ENCODE data around the gene AK5. TPM values are rescaled to one million over a fixed set of nuclear protein-coding genes. Genes with fewer than 3 reads are reported as not detected.
A peak's percentile ranks its signal among the peaks of the same experiment; 100 is the strongest.
"Not testable (repeated sequence)": the region's sequence is repeated elsewhere in the genome, so short reads cannot be mapped to it uniquely, and the experiment has no call there.

The AK5 gene
- total RNA-seq, 1 donor from 2014 or later: not detected

DNA sequence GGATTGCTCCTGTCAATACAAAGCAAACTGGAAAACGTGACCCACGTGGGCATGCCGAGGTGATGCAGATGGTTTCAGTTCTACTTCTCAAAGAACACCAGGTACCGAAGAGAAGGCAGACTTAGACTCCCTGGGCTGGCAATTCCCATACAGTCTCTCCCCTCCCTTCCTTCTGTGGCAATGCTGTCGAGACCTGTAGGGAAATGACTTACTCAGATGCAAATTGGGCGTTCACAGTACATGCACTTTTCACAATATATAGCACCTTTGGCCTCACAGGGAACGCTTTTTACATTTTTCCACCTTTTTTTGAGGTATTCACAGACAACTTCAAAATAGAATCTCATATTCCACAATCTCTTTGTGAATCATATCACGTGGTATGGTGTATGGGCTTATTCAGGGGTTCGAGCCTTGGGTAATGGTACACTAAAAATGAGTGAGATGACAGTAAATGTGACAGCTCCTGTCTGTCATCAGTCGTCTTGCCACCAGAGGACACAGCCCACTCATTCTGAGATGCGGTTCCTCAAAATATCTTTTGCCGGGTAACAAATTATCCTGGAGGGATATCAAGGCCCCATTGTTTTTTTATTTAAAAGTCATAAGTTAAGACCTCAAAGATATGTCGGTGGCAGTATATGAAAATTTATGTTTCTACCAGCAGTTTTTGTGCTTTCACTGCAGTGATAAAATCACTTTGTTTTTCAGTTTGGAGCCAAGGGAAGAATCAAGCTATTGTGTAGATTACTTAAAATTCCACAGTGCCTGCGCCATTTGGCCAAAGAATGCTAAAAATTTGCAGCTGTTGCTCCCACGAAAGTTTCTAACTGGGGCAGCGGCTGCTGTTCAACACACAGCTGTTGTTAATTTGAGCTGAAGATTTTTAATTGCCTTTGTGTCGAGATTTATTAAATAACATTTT lies 232.3 kb downstream of the AK5 start:
- H3K27ac Mint-ChIP-seq (ENCODE audit: unreplicated experiment): peak overlapping the region; percentile 26
- no peaks in the 10 kb centered on the region for H3K4me1 Mint-ChIP-seq (ENCODE audit: unreplicated experiment)
- no peaks in the 10 kb centered on the region for H3K27me3 Mint-ChIP-seq (ENCODE audit: unreplicated experiment)
- TF ChIP-seq, protein P1, sequence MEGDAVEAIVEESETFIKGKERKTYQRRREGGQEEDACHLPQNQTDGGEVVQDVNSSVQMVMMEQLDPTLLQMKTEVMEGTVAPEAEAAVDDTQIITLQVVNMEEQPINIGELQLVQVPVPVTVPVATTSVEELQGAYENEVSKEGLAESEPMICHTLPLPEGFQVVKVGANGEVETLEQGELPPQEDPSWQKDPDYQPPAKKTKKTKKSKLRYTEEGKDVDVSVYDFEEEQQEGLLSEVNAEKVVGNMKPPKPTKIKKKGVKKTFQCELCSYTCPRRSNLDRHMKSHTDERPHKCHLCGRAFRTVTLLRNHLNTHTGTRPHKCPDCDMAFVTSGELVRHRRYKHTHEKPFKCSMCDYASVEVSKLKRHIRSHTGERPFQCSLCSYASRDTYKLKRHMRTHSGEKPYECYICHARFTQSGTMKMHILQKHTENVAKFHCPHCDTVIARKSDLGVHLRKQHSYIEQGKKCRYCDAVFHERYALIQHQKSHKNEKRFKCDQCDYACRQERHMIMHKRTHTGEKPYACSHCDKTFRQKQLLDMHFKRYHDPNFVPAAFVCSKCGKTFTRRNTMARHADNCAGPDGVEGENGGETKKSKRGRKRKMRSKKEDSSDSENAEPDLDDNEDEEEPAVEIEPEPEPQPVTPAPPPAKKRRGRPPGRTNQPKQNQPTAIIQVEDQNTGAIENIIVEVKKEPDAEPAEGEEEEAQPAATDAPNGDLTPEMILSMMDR (IDR thresholded peaks at IDR 0.05; ENCODE audit: unreplicated experiment): no peak
- no peaks in the 10 kb centered on the region for H3K9me3 Mint-ChIP-seq (ENCODE audit: unreplicated experiment)
- H3K36me3 Mint-ChIP-seq (ENCODE audit: low read depth, unreplicated experiment): no peaks in the 10 kb centered on the region
- no peak overlapping the region for H3K4me3 Mint-ChIP-seq (ENCODE audit: unreplicated experiment)
- no peak for DNase-seq (ENCODE audit: low spot score)

DNA sequence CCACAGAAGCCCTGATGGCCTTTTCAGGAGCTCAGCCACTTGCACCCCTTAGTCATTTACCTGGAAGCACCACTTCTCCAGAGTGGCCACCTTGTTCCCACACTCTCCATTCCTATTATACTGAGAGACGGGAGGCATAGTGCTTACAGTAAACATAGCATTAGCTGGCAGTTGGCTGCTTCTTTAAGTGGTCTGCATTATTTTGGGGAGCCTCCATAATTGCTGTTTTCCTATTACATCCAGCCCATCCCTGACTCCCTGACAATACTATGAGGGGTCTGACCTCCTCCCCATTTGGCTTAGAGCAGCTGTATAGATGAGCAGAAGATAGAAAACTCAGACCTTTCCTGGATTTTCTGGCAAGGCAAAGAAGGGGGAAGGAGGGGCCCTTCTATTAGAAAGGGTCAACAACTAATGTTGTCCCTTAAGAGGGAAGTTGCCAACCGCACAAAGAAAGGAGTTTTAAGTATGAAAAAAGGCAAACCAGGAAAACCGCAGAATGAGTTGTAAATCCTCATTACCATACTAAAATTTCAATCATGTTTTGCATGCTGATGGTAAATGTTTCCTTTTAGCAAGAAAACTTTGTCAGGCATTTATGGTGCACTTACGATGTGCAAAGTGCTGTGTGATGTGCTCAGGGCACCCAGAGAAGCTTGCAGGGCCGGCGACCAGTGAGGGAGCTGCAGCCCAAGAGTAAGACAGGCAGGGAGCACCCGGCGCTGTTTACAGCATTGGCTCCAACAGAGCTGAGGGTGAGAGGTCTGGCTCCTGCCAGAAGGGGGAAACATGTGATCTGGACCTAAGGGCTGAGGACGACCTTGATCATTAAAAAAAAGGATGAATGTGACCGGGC lies 233.3 kb downstream of the AK5 start:
- Mint-ChIP-seq H3K4me3 (ENCODE audit: unreplicated experiment) (no peak overlapping the region), H3K9me3 (ENCODE audit: unreplicated experiment) (no peaks in the 10 kb centered on the region), H3K27ac (ENCODE audit: unreplicated experiment) (no peak overlapping the region), H3K4me1 (ENCODE audit: unreplicated experiment) (no peaks in the 10 kb centered on the region), H3K27me3 (ENCODE audit: unreplicated experiment) (no peaks in the 10 kb centered on the region), H3K36me3 (ENCODE audit: low read depth, unreplicated experiment) (no peaks in the 10 kb centered on the region)
- TF ChIP-seq, protein P1 (IDR thresholded peaks at IDR 0.05; ENCODE audit: unreplicated experiment): no peak
- peak; percentile 30 for DNase-seq (ENCODE audit: low spot score)

DNA sequence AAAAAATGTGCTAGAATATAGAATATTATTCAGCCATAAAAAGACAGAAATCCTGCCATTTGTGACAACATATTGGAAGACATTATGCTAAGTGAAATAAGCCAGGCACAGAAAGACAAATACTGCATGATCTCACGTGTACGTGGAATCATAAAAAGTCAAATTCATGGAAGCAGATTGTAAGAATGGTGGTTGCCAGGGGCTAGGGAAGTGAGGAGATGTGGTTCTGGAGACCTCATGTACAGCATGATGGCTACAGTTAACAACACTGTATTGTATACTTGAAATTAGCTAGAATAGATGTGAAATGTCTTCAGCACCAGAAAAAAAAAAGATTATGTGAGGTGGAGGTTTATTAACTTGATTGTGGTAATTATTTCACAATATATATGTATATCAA lies 234.3 kb downstream of the AK5 start:
- Mint-ChIP-seq H3K4me1 (ENCODE audit: unreplicated experiment) (no peaks in the 10 kb centered on the region), H3K27ac (ENCODE audit: unreplicated experiment) (no peak overlapping the region), H3K27me3 (ENCODE audit: unreplicated experiment) (no peaks in the 10 kb centered on the region), H3K9me3 (ENCODE audit: unreplicated experiment) (no peaks in the 10 kb centered on the region), H3K4me3 (ENCODE audit: unreplicated experiment) (no peak overlapping the region), H3K36me3 (ENCODE audit: low read depth, unreplicated experiment) (peaks cover 5% of the 10 kb centered on the region)
- TF ChIP-seq, protein P1 (IDR thresholded peaks at IDR 0.05; ENCODE audit: unreplicated experiment): no peak
- no peak for DNase-seq (ENCODE audit: low spot score)

DNA sequence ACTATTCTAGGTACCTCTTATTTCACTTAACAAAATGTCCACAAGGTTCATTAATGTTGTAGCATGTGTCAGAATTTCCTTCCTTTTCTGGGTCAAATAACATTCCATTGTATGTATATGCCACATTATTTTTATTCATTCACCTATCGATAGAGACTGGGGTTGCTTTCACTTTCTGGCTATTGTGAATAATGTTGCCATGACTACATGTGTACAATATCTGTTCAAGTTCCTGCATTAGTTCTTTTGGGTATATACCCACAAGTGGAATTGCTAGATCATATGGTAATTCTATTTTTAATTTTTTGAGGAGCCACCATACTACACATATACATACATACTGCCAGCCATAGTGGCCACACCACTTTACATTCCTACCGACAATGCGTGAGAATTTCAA lies 242.2 kb downstream of the AK5 start:
- Mint-ChIP-seq H3K9me3 (ENCODE audit: unreplicated experiment) (no peaks in the 10 kb centered on the region), H3K27ac (ENCODE audit: unreplicated experiment) (no peak overlapping the region), H3K4me3 (ENCODE audit: unreplicated experiment) (no peak overlapping the region), H3K27me3 (ENCODE audit: unreplicated experiment) (no peaks in the 10 kb centered on the region), H3K36me3 (ENCODE audit: low read depth, unreplicated experiment) (peaks cover 5% of the 10 kb centered on the region), H3K4me1 (ENCODE audit: unreplicated experiment) (peaks cover 4% of the 10 kb centered on the region)
- no peak for DNase-seq (ENCODE audit: low spot score)
- TF ChIP-seq, protein P1 (IDR thresholded peaks at IDR 0.05; ENCODE audit: unreplicated experiment): no peak

DNA sequence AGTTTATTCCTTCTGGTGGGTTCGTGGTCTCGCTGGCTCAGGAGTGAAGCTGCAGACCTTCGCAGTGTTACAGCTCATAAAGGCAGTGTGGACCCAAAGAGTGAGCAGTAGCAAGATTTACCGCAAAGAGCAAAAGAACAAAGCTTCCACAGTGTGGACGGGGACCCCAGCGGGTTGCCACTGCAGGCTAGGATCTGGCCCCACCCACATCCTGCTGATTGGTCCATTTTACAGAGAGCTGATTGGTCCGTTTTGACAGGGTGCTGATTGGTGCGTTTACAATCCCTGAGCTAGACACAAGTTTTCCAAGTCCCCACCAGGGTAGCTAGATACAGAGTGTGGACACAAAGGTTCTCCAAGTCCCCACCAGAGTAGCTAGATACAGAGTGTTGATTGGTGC lies 249.3 kb downstream of the AK5 start:
- not testable (repeated sequence) for H3K4me1 Mint-ChIP-seq (ENCODE audit: unreplicated experiment); H3K27me3 Mint-ChIP-seq (ENCODE audit: unreplicated experiment); H3K9me3 Mint-ChIP-seq (ENCODE audit: unreplicated experiment); DNase-seq (ENCODE audit: low spot score); H3K36me3 Mint-ChIP-seq (ENCODE audit: low read depth, unreplicated experiment); H3K27ac Mint-ChIP-seq (ENCODE audit: unreplicated experiment); H3K4me3 Mint-ChIP-seq (ENCODE audit: unreplicated experiment)

DNA sequence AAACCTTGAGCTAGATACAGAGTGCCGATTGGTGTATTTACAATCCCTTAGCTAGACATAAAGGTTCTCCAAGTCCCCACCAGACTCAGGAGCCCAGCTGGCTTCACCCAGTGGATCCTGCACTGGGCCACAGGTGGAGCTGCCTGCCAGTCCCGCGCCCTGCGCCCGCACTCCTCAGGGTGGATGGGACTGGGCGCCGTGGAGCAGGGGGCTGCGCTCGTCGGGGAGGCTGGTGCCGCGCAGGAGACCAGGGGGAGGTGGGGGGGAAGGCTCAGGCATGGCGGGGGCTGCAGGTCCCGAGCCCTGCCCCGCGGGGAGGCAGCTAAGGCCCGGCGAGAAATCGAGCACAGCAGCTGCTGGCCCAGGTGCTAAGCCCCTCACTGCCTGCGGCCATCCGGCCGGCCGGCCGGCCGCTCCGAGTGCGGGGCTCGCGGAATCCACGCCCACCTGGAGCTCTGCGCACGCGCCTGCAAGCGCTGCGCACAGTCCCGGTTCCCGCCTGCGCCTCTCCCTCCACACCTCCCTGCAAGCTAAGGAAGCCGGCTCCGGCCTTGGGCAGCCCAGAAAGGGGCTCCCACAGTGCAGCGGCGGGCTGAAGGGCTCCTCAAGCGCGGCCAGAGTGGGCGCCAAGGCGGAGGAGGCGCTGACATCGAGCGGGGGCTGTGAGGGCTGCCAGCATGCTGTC lies 249.9 kb downstream of the AK5 start:
- DNase-seq (ENCODE audit: low spot score); H3K36me3 Mint-ChIP-seq (ENCODE audit: low read depth, unreplicated experiment); H3K4me1 Mint-ChIP-seq (ENCODE audit: unreplicated experiment); H3K9me3 Mint-ChIP-seq (ENCODE audit: unreplicated experiment); H3K27me3 Mint-ChIP-seq (ENCODE audit: unreplicated experiment); H3K27ac Mint-ChIP-seq (ENCODE audit: unreplicated experiment); H3K4me3 Mint-ChIP-seq (ENCODE audit: unreplicated experiment): not testable (repeated sequence)

Measured in endothelial cell (in vitro differentiated cells).